Endothelial cell (in vitro differentiated cells): ENCODE measurements around the gene KCTD8. TPM values are rescaled to one million over a fixed set of nuclear protein-coding genes. Genes with fewer than 3 reads are reported as not detected.

Experiments
- DNase-seq: peaks from one replicate; pipeline ENCODE4 v3.0.0; 2021; ENCODE audit warnings: low spot score
- H3K27ac Mint-ChIP-seq: one replicate; pipeline ENCODE4 v1.8.0; 2021; ENCODE audit warnings: mixed read lengths, inconsistent platforms; ENCODE audit not compliant: unreplicated experiment
- H3K27me3 Mint-ChIP-seq: one replicate; pipeline ENCODE4 v1.8.0; 2021; ENCODE audit warnings: mild to moderate bottlenecking, moderate library complexity, mixed read lengths, inconsistent platforms; ENCODE audit not compliant: unreplicated experiment
- H3K36me3 Mint-ChIP-seq: one replicate; pipeline ENCODE4 v1.8.0; 2021; ENCODE audit warnings: mild to moderate bottlenecking, low read depth, mixed read lengths, inconsistent platforms; ENCODE audit not compliant: unreplicated experiment
- H3K4me1 Mint-ChIP-seq: one replicate; pipeline ENCODE4 v1.8.0; 2021; ENCODE audit warnings: mild to moderate bottlenecking, mixed read lengths, inconsistent platforms; ENCODE audit not compliant: unreplicated experiment
- H3K4me3 Mint-ChIP-seq: one replicate; pipeline ENCODE4 v1.8.0; 2021; ENCODE audit warnings: mild to moderate bottlenecking, mixed read lengths, inconsistent platforms; ENCODE audit not compliant: unreplicated experiment
- H3K9me3 Mint-ChIP-seq: one replicate; pipeline ENCODE4 v1.8.0; 2021; ENCODE audit warnings: mixed read lengths, inconsistent platforms; ENCODE audit not compliant: unreplicated experiment
- CTCF ChIP-seq: fragments of 200-600 bp; sonication (generic); IDR thresholded peaks from one replicate; pipeline ENCODE4 v1.5.0; 2021; ENCODE audit warnings: antibody characterized with exemption; ENCODE audit not compliant: unreplicated experiment
- total RNA-seq: library from RNA; stranded (reverse); fragmentation: NEBNext Ultra II Directional; extraction: Animal tissue kit (Norgen Biotek cat#: 25700); gene quantifications from one replicate; pipeline ENCODE4 v1.2.1, GENCODE V29; 2021; ENCODE audit not compliant: unreplicated experiment

Gene KCTD8
- total RNA-seq, 1 donor from 2014 or later, result 0.62 TPM

GRCh38 chr4:44446191-44446590, 2.4 kb downstream of the KCTD8 start:
- no peaks in the 10 kb centered on the region for H3K9me3 Mint-ChIP-seq
- H3K27me3 Mint-ChIP-seq, result peaks cover 15% of the 10 kb centered on the region
- no peak for TF ChIP-seq CTCF
- no peaks in the 10 kb centered on the region for H3K36me3 Mint-ChIP-seq
- peaks cover 17% of the 10 kb centered on the region for H3K4me1 Mint-ChIP-seq
- DNase-seq, result no peak
- peak overlapping the region; percentile 36 for H3K27ac Mint-ChIP-seq
- H3K4me3 Mint-ChIP-seq, result peak overlapping the region; percentile 90

GRCh38 chr4:44438687-44439086, 9.9 kb downstream of the KCTD8 start:
- TF ChIP-seq CTCF, result no peak
- Mint-ChIP-seq H3K36me3 (no peaks in the 10 kb centered on the region), H3K27me3 (no peaks in the 10 kb centered on the region), H3K4me3 (no peak overlapping the region), H3K9me3 (no peaks in the 10 kb centered on the region), H3K27ac (no peak overlapping the region), H3K4me1 (no peaks in the 10 kb centered on the region)
- no peak for DNase-seq

- no peak for TF ChIP-seq CTCF
- H3K36me3 Mint-ChIP-seq, result no peaks in the 10 kb centered on the region
- H3K27me3 Mint-ChIP-seq, result peaks cover 3% of the 10 kb centered on the region
- H3K9me3 Mint-ChIP-seq, result no peaks in the 10 kb centered on the region
- no peaks in the 10 kb centered on the region for H3K4me1 Mint-ChIP-seq
- no peak overlapping the region for H3K27ac Mint-ChIP-seq
- no peak for DNase-seq
- H3K4me3 Mint-ChIP-seq, result no peak overlapping the region
Observed at GRCh38 chr4:44434247-44434646, 14.4 kb downstream of the KCTD8 start.

- Mint-ChIP-seq H3K27me3 (no peaks in the 10 kb centered on the region), H3K4me3 (no peak overlapping the region), H3K9me3 (no peaks in the 10 kb centered on the region), H3K4me1 (peaks cover 4% of the 10 kb centered on the region), H3K36me3 (no peaks in the 10 kb centered on the region), H3K27ac (no peak overlapping the region)
- peak; percentile 59 for DNase-seq
- TF ChIP-seq CTCF, result peak; percentile 43
Observed at GRCh38 chr4:44425614-44426208, 22.9 kb downstream of the KCTD8 start.

- no peak for TF ChIP-seq CTCF
Observed at GRCh38 chr4:44422912-44423311, 25.7 kb downstream of the KCTD8 start.

More at GRCh38 chr4:44422912-44423311, 25.7 kb downstream of the KCTD8 start:
- no peak overlapping the region for H3K4me3 Mint-ChIP-seq
- H3K27ac Mint-ChIP-seq, result no peak overlapping the region
- peaks cover 4% of the 10 kb centered on the region for H3K4me1 Mint-ChIP-seq
- H3K27me3 Mint-ChIP-seq, result no peaks in the 10 kb centered on the region
- H3K9me3 Mint-ChIP-seq, result no peaks in the 10 kb centered on the region
- no peaks in the 10 kb centered on the region for H3K36me3 Mint-ChIP-seq
- no peak for DNase-seq
